ENCODE data around the gene HTT.

- TF ChIP-seq POLR2AphosphoS5 (IDR thresholded peaks at IDR 0.05; ENCODE audit: insufficient read depth in 1 of 2, low read depth in 1 of 2) (no peak), CTCF (IDR thresholded peaks at IDR 0.05) (no peak)
Measured at GRCh38 chr4:3042226-3042625, 32.3 kb upstream of the HTT start.
